Fibroblast of the aortic adventitia (primary cell): ENCODE measurements around the gene PEX11A. TPM values are rescaled to one million over a fixed set of nuclear protein-coding genes. Genes with fewer than 3 reads are reported as not detected.

ENCODE experiments used
- DNase-seq: peaks from one replicate; pipeline ENCODE4 v3.0.0-alpha.2; 2010; ENCODE audit warnings: low read depth
- H3K4me3 ChIP-seq: 2 replicates; pipeline ENCODE4 v1.5.1; 2011; ENCODE audit warnings: low read depth, mild to moderate bottlenecking, control low read depth, low read length, moderate library complexity
- total RNA-seq: library from RNA; depleted of rRNA; stranded (reverse); fragments of >200 nt; gene quantifications from 2 replicates; pipeline ENCODE4 v1.2.3, GENCODE V29; 2012; ENCODE audit warnings: low replicate concordance
- TF ChIP-seq, protein P1 (sequence below): IDR thresholded peaks from 2 replicates; pipeline ENCODE4 v1.5.1; 2011; ENCODE audit warnings: mild to moderate bottlenecking, low read length, control low read depth, inconsistent platforms; ENCODE audit not compliant: insufficient read depth

PEX11A gene
- total RNA-seq, 1 donor = 8.7 TPM

- TF ChIP-seq, protein P1, sequence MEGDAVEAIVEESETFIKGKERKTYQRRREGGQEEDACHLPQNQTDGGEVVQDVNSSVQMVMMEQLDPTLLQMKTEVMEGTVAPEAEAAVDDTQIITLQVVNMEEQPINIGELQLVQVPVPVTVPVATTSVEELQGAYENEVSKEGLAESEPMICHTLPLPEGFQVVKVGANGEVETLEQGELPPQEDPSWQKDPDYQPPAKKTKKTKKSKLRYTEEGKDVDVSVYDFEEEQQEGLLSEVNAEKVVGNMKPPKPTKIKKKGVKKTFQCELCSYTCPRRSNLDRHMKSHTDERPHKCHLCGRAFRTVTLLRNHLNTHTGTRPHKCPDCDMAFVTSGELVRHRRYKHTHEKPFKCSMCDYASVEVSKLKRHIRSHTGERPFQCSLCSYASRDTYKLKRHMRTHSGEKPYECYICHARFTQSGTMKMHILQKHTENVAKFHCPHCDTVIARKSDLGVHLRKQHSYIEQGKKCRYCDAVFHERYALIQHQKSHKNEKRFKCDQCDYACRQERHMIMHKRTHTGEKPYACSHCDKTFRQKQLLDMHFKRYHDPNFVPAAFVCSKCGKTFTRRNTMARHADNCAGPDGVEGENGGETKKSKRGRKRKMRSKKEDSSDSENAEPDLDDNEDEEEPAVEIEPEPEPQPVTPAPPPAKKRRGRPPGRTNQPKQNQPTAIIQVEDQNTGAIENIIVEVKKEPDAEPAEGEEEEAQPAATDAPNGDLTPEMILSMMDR = no peak
- no peak overlapping the region for H3K4me3 ChIP-seq
- DNase-seq = no peak
These were observed 13.2 kb downstream of the PEX11A start for GRCh38 chr15:89677381-89677780.

- DNase-seq = no peak
- TF ChIP-seq, protein P1 = no peak
- no peak overlapping the region for H3K4me3 ChIP-seq
These were observed 14.9 kb downstream of the PEX11A start for GRCh38 chr15:89675606-89676005.

DNA sequence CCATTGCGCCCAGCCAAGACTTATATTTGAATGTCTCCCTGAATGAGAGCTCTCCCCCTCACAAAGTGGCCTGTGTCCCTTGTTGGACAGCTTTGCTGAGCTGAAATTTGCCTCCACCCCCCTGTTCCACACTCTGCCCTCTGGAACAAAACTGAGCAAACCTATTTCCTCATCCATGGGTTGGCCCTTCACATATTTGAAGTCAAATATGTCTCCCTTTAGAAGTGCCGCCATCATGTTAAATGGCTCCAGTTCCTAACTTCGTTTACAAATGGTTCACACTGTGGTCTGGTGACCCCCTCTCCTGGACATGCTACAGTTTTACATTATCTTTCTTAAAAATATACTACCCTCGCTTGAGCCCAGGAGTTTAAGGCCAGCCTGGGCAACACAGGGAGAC is 16.0 kb downstream of the PEX11A start:
- DNase-seq = no peak
- TF ChIP-seq, protein P1 = no peak
- H3K4me3 ChIP-seq = no peak overlapping the region

- DNase-seq = no peak
- H3K4me3 ChIP-seq = no peak overlapping the region
- TF ChIP-seq, protein P1 = peak; percentile 27
These were observed 17.4 kb downstream of the PEX11A start for GRCh38 chr15:89673165-89673512.

GRCh38 chr15:89672221-89673164 is 18.1 kb downstream of the PEX11A start:
- TF ChIP-seq, protein P1 = no peak
- DNase-seq = peak; percentile 88
- no peak overlapping the region for H3K4me3 ChIP-seq

DNA sequence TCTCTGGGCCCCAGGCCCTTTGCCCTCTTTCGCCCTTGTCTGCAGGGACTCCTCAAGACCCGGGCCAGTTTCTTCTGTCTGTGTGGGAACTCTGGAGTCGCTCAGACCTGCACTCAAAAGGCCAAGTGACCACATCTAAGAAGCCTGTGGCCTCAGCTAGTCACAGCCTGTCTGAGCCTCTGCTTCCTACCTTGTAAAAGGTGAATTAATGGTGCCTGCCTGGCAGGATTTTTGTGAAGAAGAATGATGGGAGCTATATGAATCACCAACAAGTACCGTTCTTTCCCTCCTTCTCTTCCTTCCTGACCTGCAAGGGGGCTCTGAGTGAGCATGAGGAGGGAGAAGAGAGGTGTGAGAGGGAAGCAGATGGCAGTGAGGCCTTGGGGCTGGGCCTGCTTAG is 18.9 kb downstream of the PEX11A start:
- TF ChIP-seq, protein P1 = no peak
- DNase-seq = no peak
- H3K4me3 ChIP-seq = no peak overlapping the region
